HepG2 (cell line): Measurements from ENCODE around the gene DNAJB8. TPM values are rescaled to one million over a fixed set of nuclear protein-coding genes. Genes with fewer than 3 reads are reported as not detected.

Experiments
- ATAC-seq: fragments of 200-7000 bp; cut with Tn5 transposase; 3 replicates; pipeline ENCODE4 v1.9.1; 2020; ENCODE audit warnings: mild to moderate bottlenecking, moderate library complexity
- BruUV-seq: library from RNA; stranded (reverse); fragments of 400-500 nt; replicated peaks from 2 replicates; lab custom pipeline; 2021; lab: Mats Ljungman, UMichigan
- CTCF ChIA-PET: fragments of 300-600 bp; formaldehyde crosslinking; extraction: SDS; loops from one replicate; lab custom pipeline; 2021; ENCODE audit warnings: low total read pairs, inconsistent platforms, low intra/inter-chr PET ratio; lab: Yijun Ruan, JAX
- POLR2A ChIA-PET: fragments of 350-600 bp; sonication (Branson Sonifier 250); formaldehyde crosslinking; loops from one replicate; lab custom pipeline; 2020; ENCODE audit warnings: antibody characterized with exemption, inconsistent platforms; lab: Yijun Ruan, JAX
- DNase-seq: peaks from one replicate; pipeline ENCODE4 v3.0.0-alpha.2; 2015; ENCODE audit warnings: low spot score
- FAIRE-seq: peaks from 3 replicates; lab custom pipeline; 2011; peaks lifted over from hg19 to GRCh38; lab: Jason Lieb, UNC
- H2AFZ ChIP-seq: one replicate; pipeline ENCODE4 v1.6.1; 2011; ENCODE audit warnings: low read length, inconsistent platforms
- H3K27ac ChIP-seq: fragments of 300-600 bp; 3 replicates; pipeline ENCODE4 v1.8.0; 2011; ENCODE audit warnings: mixed run types, mild to moderate bottlenecking, mixed read lengths, low read length, inconsistent platforms; ENCODE audit not compliant: insufficient read depth; ENCODE audit errors: extremely low read length
- H3K27me3 ChIP-seq, 2 experiments: fragments of 200-600 bp in 1 of 2; 2 replicates in 1 of 2; 3 replicates in 1 of 2; pipeline versions ENCODE4 v1.6.0 to v1.8.0; 2011; ENCODE audit warnings: low read length in 2 of 2, mild to moderate bottlenecking in 2 of 2, moderate library complexity in 2 of 2, inconsistent platforms in 1 of 2; ENCODE audit not compliant: insufficient read depth in 2 of 2, control insufficient read depth in 1 of 2
- H3K36me3 ChIP-seq, 2 experiments: fragments of 200-600 bp in 1 of 2; replicated peaks in 1 of 2; 2 replicates in 1 of 2; 3 replicates in 1 of 2; pipeline versions ENCODE4 v1.5.1 to v1.8.0; 2011; ENCODE audit warnings: low read length in 2 of 2, inconsistent platforms in 1 of 2; ENCODE audit not compliant: insufficient read depth in 2 of 2, control insufficient read depth in 1 of 2
- H3K4me1 ChIP-seq: 2 replicates; pipeline ENCODE4 v1.5.1; 2012; ENCODE audit warnings: low read length, inconsistent platforms; ENCODE audit not compliant: insufficient read depth
- H3K4me2 ChIP-seq: 2 replicates; pipeline ENCODE4 v1.6.0; 2011; ENCODE audit warnings: low read depth, low read length, inconsistent platforms
- H3K4me3 ChIP-seq, 3 experiments: fragments of 200-600 bp in 1 of 3; sonication (generic), shearing (Covaris generic) in 1 of 3; replicated peaks in 1 of 3; 2 replicates each; pipeline ENCODE4 v1.5.1; 2011 to 2016; ENCODE audit warnings: low read length in 3 of 3, inconsistent platforms in 2 of 3, low read depth in 2 of 3, mild to moderate bottlenecking in 2 of 3, control low read depth in 1 of 3, mixed read lengths in 1 of 3; ENCODE audit not compliant: insufficient read depth in 1 of 3
- H3K79me2 ChIP-seq: one replicate; pipeline ENCODE4 v1.6.1; 2011; ENCODE audit warnings: low read length, inconsistent platforms; ENCODE audit not compliant: insufficient read depth
- H3K9ac ChIP-seq: 2 replicates; pipeline ENCODE4 v1.6.0; 2011; ENCODE audit warnings: mild to moderate bottlenecking, low read depth, low read length, inconsistent platforms; ENCODE audit not compliant: insufficient read depth
- H3K9me3 ChIP-seq: 2 replicates; pipeline ENCODE4 v1.5.1; 2012; ENCODE audit warnings: mild to moderate bottlenecking, low read length
- H4K20me1 ChIP-seq: 2 replicates; pipeline ENCODE4 v1.6.0; 2011; ENCODE audit warnings: inconsistent platforms, mild to moderate bottlenecking, low read length, moderate library complexity; ENCODE audit not compliant: insufficient read depth
- WGBS: methylation state at CpG from one replicate; pipeline ENCODE4 v1.1.6; 2017; ENCODE audit warnings: low lambda C conversion rate; 5-methylcytosine and 5-hydroxymethylcytosine counted together
- in situ Hi-C: cut with HindIII; loops from 2 replicates; pipeline ENCODE4 v1.10.0; 2017; ENCODE audit warnings: low pct_unique_long_range_greater_than_20kb; ENCODE audit not compliant: extremely low pct_ligation_motif_present
- intact Hi-C: fragments of 100-400 bp; cut with micrococcal nuclease; formaldehyde crosslinking; loops from one replicate; pipeline ENCODE4 v1.10.0; 2022; ENCODE audit not compliant: unreplicated experiment
- polyA plus RNA-seq, 8 experiments: library from polyadenylated mRNA; depleted of rRNA in 3 of 8; stranded (reverse) in 7 of 8; unstranded in 1 of 8; fragments of >200 nt; fragmentation: Illumina TruSeq in 4 of 8; extraction: Trizol in 4 of 8; gene quantifications; 2 replicates each; pipeline versions ENCODE4 v1.2.1 to v1.2.3, GENCODE V29; 2011 to 2016; ENCODE audit warnings: low read depth in 4 of 8, missing spikeins in 1 of 8, mixed read lengths in 1 of 8; ENCODE audit not compliant: insufficient read depth in 1 of 8
- total RNA-seq, 5 experiments: library from RNA; depleted of rRNA; stranded (reverse); fragments of >200 nt; fragmentation: Illumina TruSeq; extraction: Trizol; gene quantifications; 2 replicates each; pipeline ENCODE4 v1.2.3, GENCODE V29; 2016; ENCODE audit warnings: low read depth in 1 of 5
- TF ChIP-seq, protein P1 (sequence below): sonication (generic); formaldehyde crosslinking; IDR thresholded peaks from 2 replicates; pipeline ENCODE4 v1.9.0; 2022; ENCODE audit warnings: missing genetic modification reagents, mild to moderate bottlenecking, borderline replicate concordance
- TF ChIP-seq, protein P2 (sequence below): sonication (generic); formaldehyde crosslinking; IDR thresholded peaks from 2 replicates; pipeline ENCODE4 v1.4.0; 2020; ENCODE audit warnings: mild to moderate bottlenecking, missing genetic modification reagents

DNAJB8 gene
- total and polyA plus RNA-seq, 2 of the 13 experiments (the other 11 are each of a cell fraction or from before 2014, with no cell fraction given) = not detected

DNA sequence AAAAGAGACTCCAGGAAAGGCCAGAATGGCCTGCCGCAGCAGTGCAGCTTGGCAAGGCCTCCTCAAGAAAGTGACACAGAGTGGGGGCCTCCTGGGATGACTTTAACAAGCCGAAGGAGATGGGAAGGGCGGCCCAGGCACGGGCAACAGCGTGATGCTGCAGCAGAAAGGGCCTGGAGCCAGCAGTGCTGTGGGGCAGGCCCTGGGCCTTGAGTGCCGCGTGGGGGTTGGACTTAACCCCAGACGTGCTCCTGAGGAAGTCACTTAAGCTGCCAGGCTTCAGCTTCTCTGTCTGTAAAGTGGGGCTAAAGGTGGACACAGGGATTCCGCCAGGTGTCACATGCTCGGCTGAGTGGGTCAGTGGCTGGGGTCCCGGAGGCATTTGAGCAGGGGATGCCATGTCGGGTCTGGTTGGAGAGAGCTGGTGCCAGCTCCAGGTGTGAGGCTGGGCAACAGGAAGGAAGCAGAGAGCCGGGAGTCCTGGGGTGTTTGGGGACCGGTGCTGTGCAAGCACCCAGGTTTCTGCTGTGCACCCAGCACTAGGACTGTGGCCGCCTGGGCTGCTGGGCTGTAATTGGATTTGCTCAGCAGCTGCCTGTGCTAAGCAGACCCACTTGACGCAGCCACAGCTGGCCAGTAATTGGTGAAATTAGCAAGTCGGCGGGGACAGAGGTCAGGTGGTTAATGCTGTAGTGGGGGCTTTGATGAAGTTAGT is 7.8 kb downstream of the DNAJB8 start:
- Histone ChIP-seq H3K4me3 (no peak overlapping the region), H4K20me1 (no peaks in the 10 kb centered on the region), H3K4me1 (peaks cover 10% of the 10 kb centered on the region), H3K27ac (no peak overlapping the region), H2AFZ (no peak overlapping the region), H3K36me3 (no peaks in the 10 kb centered on the region), H3K9ac (no peak overlapping the region)
- in situ Hi-C loops (no loop called here), intact Hi-C loops (no loop called here)
- ATAC-seq (no peak), FAIRE-seq (no peak), DNase-seq (no peak)
- ChIA-PET POLR2A (no interaction called here), CTCF (no interaction called here)
- 32% methylated on average over 9 of the region's 18 CpGs for WGBS
- TF ChIP-seq, protein P1, sequence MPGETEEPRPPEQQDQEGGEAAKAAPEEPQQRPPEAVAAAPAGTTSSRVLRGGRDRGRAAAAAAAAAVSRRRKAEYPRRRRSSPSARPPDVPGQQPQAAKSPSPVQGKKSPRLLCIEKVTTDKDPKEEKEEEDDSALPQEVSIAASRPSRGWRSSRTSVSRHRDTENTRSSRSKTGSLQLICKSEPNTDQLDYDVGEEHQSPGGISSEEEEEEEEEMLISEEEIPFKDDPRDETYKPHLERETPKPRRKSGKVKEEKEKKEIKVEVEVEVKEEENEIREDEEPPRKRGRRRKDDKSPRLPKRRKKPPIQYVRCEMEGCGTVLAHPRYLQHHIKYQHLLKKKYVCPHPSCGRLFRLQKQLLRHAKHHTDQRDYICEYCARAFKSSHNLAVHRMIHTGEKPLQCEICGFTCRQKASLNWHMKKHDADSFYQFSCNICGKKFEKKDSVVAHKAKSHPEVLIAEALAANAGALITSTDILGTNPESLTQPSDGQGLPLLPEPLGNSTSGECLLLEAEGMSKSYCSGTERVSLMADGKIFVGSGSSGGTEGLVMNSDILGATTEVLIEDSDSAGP (CRISPR knock-in tag) = 0 out of 2 replicates have a peak, but pooled peaks have one; percentile 1
- TF ChIP-seq, protein P2, sequence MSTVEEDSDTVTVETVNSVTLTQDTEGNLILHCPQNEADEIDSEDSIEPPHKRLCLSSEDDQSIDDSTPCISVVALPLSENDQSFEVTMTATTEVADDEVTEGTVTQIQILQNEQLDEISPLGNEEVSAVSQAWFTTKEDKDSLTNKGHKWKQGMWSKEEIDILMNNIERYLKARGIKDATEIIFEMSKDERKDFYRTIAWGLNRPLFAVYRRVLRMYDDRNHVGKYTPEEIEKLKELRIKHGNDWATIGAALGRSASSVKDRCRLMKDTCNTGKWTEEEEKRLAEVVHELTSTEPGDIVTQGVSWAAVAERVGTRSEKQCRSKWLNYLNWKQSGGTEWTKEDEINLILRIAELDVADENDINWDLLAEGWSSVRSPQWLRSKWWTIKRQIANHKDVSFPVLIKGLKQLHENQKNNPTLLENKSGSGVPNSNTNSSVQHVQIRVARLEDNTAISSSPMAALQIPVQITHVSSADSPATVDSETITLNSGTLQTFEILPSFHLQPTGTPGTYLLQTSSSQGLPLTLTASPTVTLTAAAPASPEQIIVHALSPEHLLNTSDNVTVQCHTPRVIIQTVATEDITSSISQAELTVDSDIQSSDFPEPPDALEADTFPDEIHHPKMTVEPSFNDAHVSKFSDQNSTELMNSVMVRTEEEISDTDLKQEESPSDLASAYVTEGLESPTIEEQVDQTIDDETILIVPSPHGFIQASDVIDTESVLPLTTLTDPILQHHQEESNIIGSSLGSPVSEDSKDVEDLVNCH = no peak
- TF ChIP-seq, all 625 proteins: peak for 1
- peaks cover 19 to 89% of the 10 kb centered on the region in 2 experiments for H3K27me3 ChIP-seq
- no peaks in the 10 kb centered on the region for H3K79me2 ChIP-seq
- no TSS peak for BruUV-seq
- H3K4me2 ChIP-seq = no peak overlapping the region
- no peaks in the 10 kb centered on the region for H3K9me3 ChIP-seq
